SK-N-SH treated with all-trans-retinoic acid at 6 μM for 48 hours (cell line): ENCODE results near the gene MKS1.

ENCODE experiments used
- ISL1 ChIP-seq: fragments of 250-450 bp; sonication (Bioruptor Pico); IDR thresholded peaks from 2 replicates; pipeline ENCODE4 v2.1.2; 2022; ENCODE audit warnings: mild to moderate bottlenecking, moderate library complexity
- PPARA ChIP-seq: fragments of 250-450 bp; sonication (Bioruptor Pico); IDR thresholded peaks from 2 replicates; pipeline ENCODE4 v1.5.0; 2020; ENCODE audit warnings: mild to moderate bottlenecking, borderline replicate concordance
- ZFP30 ChIP-seq: fragments of 450-650 bp; formaldehyde crosslinking; IDR thresholded peaks from 2 replicates; pipeline ENCODE4 v1.5.0; 2022; ENCODE audit warnings: mild to moderate bottlenecking, moderate library complexity
- TF ChIP-seq, protein P1 (sequence below): fragments of 250-450 bp; sonication (Bioruptor Pico); IDR thresholded peaks from 2 replicates; pipeline ENCODE4 v1.8.0; 2021; ENCODE audit warnings: low read depth, mild to moderate bottlenecking, moderate library complexity, borderline replicate concordance

DNA sequence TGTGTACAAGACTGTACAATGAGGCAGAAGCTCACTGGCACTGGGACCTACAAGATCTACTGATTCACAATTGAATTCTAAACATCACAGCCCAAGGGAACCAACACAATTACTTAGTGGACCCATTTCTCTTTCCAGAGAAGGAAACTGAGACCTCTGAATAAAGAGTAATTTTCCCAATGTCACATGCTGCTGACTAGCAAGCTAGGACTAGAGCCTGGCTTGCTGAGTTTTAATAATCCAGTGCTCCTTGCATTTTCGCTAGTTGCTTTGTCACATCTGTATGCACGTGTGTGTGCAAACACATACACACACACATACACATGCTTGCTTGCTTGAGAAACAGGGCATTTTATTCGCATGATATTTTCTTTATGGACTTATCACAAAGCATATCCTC, 15.5 kb upstream of the MKS1 start:
- TF ChIP-seq ZFP30 (CRISPR knock-in tag) = no peak
- no peak for TF ChIP-seq PPARA (CRISPR knock-in tag)
- no peak for TF ChIP-seq ISL1 (CRISPR knock-in tag)
- TF ChIP-seq, protein P1, sequence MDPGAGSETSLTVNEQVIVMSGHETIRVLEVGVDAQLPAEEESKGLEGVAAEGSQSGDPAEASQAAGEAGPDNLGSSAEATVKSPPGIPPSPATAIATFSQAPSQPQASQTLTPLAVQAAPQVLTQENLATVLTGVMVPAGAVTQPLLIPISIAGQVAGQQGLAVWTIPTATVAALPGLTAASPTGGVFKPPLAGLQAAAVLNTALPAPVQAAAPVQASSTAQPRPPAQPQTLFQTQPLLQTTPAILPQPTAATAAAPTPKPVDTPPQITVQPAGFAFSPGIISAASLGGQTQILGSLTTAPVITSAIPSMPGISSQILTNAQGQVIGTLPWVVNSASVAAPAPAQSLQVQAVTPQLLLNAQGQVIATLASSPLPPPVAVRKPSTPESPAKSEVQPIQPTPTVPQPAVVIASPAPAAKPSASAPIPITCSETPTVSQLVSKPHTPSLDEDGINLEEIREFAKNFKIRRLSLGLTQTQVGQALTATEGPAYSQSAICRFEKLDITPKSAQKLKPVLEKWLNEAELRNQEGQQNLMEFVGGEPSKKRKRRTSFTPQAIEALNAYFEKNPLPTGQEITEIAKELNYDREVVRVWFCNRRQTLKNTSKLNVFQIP = no peak
